Right lobe of liver (tissue), 4 donors: ENCODE measurements around the gene SYT11.

Experiments used
- POLR2A ChIP-seq: fragments of 450-650 bp; IDR thresholded peaks from one replicate; pipeline ENCODE4 v1.6.1; 2017; ENCODE audit warnings: antibody characterized with exemption, mild to moderate bottlenecking
- TF ChIP-seq, protein P1 (sequence below), 4 donors: fragments of 200-600 bp in 3 of 4; fragments of 450-650 bp in 1 of 4; IDR thresholded peaks; one replicate each; pipeline versions ENCODE4 v1.5.1 to v1.8.0; 2016 to 2022; ENCODE audit warnings: antibody characterized with exemption in 4 of 4, mild to moderate bottlenecking in 2 of 4
- donor health status: DM: no; HTN: no; CAD: no.
- donor health status: DM: no; HTN: no; CAD: no.
- donor health status: DM: no; HTN: yes; CAD: no.

DNA sequence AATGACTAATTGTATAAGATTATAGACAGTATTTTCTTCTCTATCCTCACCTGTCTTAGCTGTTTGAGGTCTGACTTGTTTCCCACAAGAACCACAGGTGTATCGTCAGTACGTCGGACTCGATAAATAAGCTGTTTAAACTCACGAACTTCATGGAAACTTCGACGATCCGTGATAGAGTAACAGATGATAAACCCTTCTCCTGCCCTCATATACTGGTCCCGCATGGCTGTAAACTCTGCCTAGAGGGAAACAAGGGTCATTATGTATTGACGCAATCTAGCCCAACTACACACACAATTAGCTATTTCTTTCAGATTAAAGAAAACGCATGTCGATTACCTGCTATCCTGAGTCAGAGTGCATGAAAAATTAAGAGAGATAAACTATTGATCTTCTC, 44.9 kb downstream of the SYT11 start:
- TF ChIP-seq POLR2A = no peak
- TF ChIP-seq, protein P1, sequence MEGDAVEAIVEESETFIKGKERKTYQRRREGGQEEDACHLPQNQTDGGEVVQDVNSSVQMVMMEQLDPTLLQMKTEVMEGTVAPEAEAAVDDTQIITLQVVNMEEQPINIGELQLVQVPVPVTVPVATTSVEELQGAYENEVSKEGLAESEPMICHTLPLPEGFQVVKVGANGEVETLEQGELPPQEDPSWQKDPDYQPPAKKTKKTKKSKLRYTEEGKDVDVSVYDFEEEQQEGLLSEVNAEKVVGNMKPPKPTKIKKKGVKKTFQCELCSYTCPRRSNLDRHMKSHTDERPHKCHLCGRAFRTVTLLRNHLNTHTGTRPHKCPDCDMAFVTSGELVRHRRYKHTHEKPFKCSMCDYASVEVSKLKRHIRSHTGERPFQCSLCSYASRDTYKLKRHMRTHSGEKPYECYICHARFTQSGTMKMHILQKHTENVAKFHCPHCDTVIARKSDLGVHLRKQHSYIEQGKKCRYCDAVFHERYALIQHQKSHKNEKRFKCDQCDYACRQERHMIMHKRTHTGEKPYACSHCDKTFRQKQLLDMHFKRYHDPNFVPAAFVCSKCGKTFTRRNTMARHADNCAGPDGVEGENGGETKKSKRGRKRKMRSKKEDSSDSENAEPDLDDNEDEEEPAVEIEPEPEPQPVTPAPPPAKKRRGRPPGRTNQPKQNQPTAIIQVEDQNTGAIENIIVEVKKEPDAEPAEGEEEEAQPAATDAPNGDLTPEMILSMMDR (IDR thresholded peaks at IDR 0.05) = no peak
